IPS-20b (cell line): ENCODE measurements around the gene IWS1.
"Not testable (repeated sequence)": the region's sequence is repeated elsewhere in the genome, so short reads cannot be mapped to it uniquely, and the experiment has no call there.

ENCODE experiments used
- H3K27ac ChIP-seq: one replicate; pipeline ENCODE4 v1.5.1; 2013; ENCODE audit warnings: low read length
- H3K27me3 ChIP-seq: 2 replicates; pipeline ENCODE4 v1.6.1; 2013; ENCODE audit warnings: mild to moderate bottlenecking, low read length, inconsistent platforms; ENCODE audit not compliant: insufficient read depth
- H3K36me3 ChIP-seq: 2 replicates; pipeline ENCODE4 v1.6.1; 2013; ENCODE audit warnings: low read depth, mild to moderate bottlenecking, inconsistent platforms, low read length, moderate library complexity; ENCODE audit not compliant: insufficient read depth
- H3K4me1 ChIP-seq: 2 replicates; pipeline ENCODE4 v1.6.1; 2013; ENCODE audit warnings: mild to moderate bottlenecking, control low read depth, inconsistent platforms, low read length, moderate library complexity; ENCODE audit not compliant: insufficient read depth
- H3K4me3 ChIP-seq: 2 replicates; pipeline ENCODE4 v1.5.1; 2013; ENCODE audit warnings: mild to moderate bottlenecking, low read length, inconsistent platforms
- H3K9ac ChIP-seq: 2 replicates; pipeline ENCODE4 v1.6.1; 2013; ENCODE audit warnings: low read depth, mild to moderate bottlenecking, inconsistent platforms, low read length, moderate library complexity
- H3K9me3 ChIP-seq: 2 replicates; pipeline ENCODE4 v1.6.1; 2013; ENCODE audit warnings: mild to moderate bottlenecking, low read depth, low read length, inconsistent platforms; ENCODE audit not compliant: insufficient read depth

IWS1 gene

DNA sequence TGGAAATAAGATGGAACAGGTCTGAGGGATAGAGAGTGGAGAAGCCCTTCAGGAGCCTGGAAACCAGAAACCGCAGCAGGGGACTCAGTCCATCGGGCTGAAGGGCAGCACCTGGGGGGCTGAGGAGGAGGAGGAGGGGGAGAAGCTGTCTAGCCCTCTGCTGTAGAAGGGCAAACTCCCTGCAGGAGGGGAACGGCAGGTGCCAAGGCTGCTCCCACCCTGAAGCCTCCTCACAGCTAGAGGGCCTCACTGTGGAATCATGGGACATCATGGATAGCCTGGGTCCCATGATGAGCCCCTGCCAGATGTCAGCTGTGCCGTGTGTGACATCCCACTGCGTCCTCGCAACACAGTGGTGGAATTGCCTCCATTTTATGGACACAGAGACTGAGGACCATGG lies 9.6 kb upstream of the IWS1 start:
- Histone ChIP-seq H3K9me3 (no peaks in the 10 kb centered on the region), H3K9ac (no peak overlapping the region), H3K4me1 (no peaks in the 10 kb centered on the region), H3K27ac (no peak overlapping the region), H3K36me3 (no peaks in the 10 kb centered on the region), H3K4me3 (no peak overlapping the region), H3K27me3 (0 out of 2 replicates have a peak, but pooled peaks cover 13% of the 10 kb centered on the region)

DNA sequence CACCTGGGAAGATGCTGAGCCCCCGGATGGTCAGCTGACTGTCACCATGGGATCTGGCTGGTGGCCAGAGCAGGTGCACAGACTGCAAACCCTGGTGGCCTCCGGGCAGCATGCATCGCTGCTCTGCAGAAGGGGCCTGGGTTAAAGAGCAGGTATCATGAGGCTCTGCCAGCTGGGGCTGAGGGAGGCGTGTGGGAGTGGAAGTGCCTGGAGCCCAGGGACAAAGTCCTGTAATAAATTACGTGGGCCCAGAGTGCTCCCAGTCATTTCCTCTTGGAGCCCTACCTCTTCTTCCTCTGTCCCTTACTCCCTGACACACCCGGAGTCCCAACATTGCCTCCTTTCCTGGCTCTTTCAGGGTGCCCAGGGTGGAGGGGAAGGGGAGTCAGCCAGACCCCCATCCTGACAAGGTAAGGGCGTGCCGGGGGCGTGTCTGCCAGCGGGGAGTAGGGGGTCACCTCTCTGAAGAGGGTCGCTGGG lies 9.2 kb upstream of the IWS1 start, which contains the start of gene MYO7B:
Gene MYO7B (plus strand): TSS at position 262 of the 480 bp plus-strand sequence. CDS start 24,040 bp downstream, outside the sequence.
- Histone ChIP-seq H3K9me3 (no peaks in the 10 kb centered on the region), H3K27me3 (0 out of 2 replicates have a peak, but pooled peaks cover 13% of the 10 kb centered on the region), H3K9ac (no peak within 1 kb of the TSS), H3K4me1 (no peaks in the 10 kb centered on the region), H3K4me3 (no peak within 1 kb of the TSS), H3K36me3 (no peaks in the 10 kb centered on the region), H3K27ac (no peak within 1 kb of the TSS)

DNA sequence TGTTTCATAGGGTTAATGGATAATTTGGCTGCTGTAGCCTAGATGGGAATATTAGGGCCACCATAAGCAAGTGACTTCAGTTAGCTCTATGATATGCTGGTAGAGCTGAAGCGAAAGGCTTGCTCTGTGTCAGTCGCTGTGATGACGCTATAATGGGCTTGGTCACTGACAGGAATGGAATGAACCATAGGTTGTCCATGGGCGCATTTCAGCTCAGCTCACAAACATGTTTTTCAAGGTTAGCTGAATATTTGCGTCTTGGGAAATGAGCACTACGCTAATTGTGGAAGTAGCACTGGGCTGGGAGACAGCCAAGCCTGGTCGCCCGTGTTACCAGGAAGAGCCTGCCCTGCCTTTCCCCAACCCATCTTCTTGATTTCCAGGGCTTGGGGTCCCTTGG lies 6.0 kb upstream of the IWS1 start:
- H3K9ac ChIP-seq = no peak overlapping the region
- H3K4me3 ChIP-seq = no peak overlapping the region
- H3K27me3 ChIP-seq = 0 out of 2 replicates have a peak, but pooled peaks cover 13% of the 10 kb centered on the region
- no peaks in the 10 kb centered on the region for H3K36me3 ChIP-seq
- H3K27ac ChIP-seq = no peak overlapping the region
- H3K4me1 ChIP-seq = peaks cover 10% of the 10 kb centered on the region; the same call in 1 of the 2 replicates
- no peaks in the 10 kb centered on the region for H3K9me3 ChIP-seq

DNA sequence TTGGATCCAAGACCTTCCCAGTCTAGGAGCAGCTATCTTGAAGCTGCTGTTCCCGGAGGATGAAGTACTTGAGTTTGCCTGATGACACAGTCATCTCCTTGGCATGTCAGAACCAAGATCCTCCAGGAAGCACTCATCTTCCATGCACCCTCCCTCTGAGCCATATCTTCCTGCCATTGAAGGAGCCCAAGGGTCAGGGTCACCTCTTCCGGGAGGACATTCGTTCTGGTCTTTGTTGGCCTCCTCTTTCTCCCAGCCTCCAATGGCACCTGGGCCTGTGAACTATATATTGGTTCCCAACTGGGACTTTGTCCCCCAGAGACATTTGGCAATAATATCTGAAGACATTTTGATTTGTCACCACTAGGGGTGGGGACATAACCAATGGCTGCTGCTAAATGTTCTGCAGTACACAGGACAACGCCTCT lies 4.9 kb upstream of the IWS1 start:
- no peaks in the 10 kb centered on the region for H3K9me3 ChIP-seq
- 0 out of 2 replicates have a peak, but pooled peaks cover 13% of the 10 kb centered on the region for H3K27me3 ChIP-seq
- peaks cover 13% of the 10 kb centered on the region; the same call in 1 of the 2 replicates for H3K4me1 ChIP-seq
- H3K36me3 ChIP-seq = no peaks in the 10 kb centered on the region
- H3K27ac ChIP-seq = no peak overlapping the region
- no peak overlapping the region for H3K4me3 ChIP-seq
- H3K9ac ChIP-seq = no peak overlapping the region

DNA sequence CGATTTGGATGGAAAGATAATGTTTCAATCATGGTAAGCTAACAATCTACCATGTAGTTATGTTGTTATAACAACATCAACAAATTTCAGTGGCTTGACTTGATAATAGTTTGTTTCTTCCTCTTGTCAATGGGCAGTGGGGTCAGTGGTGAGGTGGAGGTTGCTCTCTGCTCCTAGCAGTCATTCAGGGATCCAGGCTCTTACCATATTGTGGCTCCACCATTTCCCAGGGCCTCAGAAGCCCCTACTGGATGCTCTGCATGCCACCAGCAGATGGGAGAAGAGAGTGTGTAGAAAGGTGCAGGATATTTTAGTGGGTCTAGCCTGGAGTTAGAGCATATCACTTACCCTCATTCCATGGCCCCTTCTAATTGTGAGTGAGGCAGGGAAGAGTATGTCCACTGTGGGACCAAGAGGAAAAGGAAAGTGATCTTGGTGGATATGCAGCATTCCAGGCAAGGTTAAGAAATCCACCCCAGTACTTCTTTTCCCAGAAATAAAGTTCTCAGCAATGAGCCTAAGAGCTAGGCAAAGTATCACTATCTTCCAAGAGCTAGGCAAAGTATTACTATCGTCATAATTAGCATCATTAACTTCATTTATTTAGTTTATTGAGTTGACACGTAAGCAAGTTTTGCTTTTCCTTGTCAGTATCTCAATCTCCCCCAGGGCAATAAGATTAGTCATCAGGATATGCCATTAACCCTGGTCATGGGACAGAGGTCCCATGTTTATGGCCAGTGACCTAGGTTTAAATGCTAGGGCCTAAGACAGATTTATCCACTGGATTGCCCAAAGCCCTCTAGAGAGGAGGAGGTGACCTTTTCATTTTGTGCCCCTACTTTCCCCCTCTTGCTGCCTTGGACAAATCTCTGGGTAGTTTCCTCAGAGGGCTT lies 4.2 kb upstream of the IWS1 start:
- Histone ChIP-seq H3K27ac (no peak overlapping the region), H3K4me3 (no peak overlapping the region), H3K9ac (no peak overlapping the region), H3K4me1 (peaks cover 13% of the 10 kb centered on the region; the same call in 1 of the 2 replicates), H3K36me3 (no peaks in the 10 kb centered on the region), H3K27me3 (0 out of 2 replicates have a peak, but pooled peaks cover 13% of the 10 kb centered on the region), H3K9me3 (no peaks in the 10 kb centered on the region)

DNA sequence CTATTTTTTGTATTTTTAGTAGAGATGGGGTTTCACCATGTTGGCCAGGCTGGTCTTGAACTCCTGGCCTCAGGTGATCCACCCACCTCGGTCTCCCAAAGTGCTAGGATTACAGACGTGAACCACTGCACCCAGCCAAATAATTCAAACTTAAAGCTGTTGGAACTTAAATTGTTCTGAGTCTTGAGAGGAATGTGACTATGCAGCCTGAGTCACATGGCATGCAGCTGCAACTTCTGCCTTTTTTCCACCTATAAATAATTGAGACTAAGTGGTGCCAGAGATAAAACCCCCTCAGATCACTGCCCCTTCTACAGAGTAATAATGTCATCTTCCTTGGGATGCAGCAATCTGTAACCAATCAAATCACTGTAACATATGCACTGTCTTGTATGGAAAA lies 3.1 kb upstream of the IWS1 start:
- H3K4me3 ChIP-seq, H3K36me3 ChIP-seq, H3K27ac ChIP-seq, H3K9me3 ChIP-seq, H3K9ac ChIP-seq: not testable (repeated sequence)
- Histone ChIP-seq H3K4me1 (peaks cover 13% of the 10 kb centered on the region; the same call in 1 of the 2 replicates), H3K27me3 (0 out of 2 replicates have a peak, but pooled peaks cover 13% of the 10 kb centered on the region)

DNA sequence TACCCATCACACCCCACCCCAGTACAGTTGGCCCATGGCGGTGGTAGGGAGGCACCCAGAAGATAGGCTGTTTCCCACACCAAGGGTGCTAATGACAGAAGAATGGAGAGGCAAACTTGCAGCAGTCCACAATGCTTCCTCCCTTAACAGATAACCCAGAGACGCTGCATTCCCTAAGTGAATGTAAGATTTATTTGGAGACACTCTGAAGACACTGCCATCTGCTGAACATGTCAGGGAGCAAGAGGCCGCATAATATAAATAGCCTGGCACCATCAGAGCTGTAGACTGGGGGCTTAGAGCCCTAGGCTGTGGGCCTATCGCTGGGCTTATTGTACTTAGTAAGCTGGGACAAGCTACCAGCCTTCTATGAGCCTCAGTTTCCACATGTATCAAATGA lies 2.2 kb upstream of the IWS1 start:
- Histone ChIP-seq H3K4me1 (peaks cover 13% of the 10 kb centered on the region; the same call in 1 of the 2 replicates), H3K9me3 (no peaks in the 10 kb centered on the region), H3K36me3 (peaks cover 5% of the 10 kb centered on the region), H3K4me3 (no peak overlapping the region), H3K27me3 (0 out of 2 replicates have a peak, but pooled peaks cover 10% of the 10 kb centered on the region), H3K9ac (no peak overlapping the region; the same call in 1 of the 2 replicates), H3K27ac (no peak overlapping the region)

DNA sequence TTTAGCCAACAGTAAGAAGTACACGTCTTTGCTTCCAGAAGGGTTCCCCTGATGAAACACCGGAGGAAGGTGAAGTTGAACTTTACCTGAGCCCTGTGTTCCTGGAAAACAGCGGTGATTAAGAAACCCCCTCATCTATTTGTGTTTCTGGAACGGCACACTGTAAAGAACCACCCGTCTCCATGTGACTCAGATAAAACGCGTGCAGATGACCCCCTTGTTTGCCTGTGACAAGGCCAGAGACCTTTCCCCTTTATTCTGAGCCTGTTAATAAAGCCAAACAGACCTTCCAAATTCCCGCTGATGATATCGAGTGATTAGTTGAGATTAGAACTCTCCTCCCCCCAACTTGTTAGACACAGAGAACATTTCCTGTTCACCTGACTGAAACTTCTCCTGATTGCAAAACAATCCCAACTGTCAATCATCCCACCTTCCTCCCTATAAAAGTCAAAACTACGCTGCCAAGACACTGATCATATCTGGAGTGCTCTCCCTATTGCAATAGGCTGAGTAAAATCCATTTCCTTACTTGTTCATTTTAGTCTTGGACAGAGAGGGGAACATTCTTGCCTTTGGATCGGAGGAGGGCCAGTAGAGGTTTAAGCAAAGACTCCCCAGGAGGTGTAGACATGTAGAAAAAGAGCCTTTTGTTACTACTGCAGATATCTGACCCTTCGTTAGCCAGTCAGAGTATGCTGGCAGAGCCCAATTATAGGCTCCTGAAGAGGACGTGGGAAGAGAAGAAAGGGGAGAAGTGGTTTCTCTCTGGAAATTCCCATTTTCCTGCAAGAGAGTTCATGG lies 914 bp upstream of the IWS1 start:
- Histone ChIP-seq H3K4me1 (peaks cover 13% of the 10 kb centered on the region; the same call in 1 of the 2 replicates), H3K9me3 (no peaks in the 10 kb centered on the region), H3K4me3 (peak overlapping the region; percentile 92), H3K9ac (peak overlapping the region; percentile 89), H3K27ac (peak overlapping the region; percentile 84), H3K36me3 (peaks cover 18% of the 10 kb centered on the region), H3K27me3 (no peaks in the 10 kb centered on the region)

DNA sequence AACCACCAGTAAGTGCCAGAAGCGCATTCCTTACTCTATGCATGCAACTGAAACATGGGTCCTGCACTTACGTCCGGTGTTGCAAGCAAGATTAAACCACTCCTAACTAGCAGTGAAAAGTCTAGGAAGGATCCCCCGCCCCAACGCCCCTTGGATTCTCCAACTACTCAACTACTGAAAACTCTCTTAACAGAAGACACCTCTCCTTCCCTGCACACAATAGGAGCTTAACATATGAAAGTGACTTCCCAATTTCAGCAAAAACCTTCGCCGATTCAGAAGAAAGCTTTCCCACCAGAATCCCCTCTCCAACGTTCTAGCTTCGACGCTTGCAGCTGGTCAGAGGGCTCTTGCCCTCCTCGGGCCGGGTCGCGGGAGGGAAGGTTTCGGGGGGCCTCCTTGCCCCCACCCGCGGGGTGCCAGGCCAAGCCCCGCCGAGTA lies 578 bp downstream of the IWS1 start:
- peaks cover 13% of the 10 kb centered on the region; the same call in 1 of the 2 replicates for H3K4me1 ChIP-seq
- no peaks in the 10 kb centered on the region for H3K9me3 ChIP-seq
- H3K9ac ChIP-seq = peak overlapping the region; percentile 89
- no peaks in the 10 kb centered on the region for H3K27me3 ChIP-seq
- H3K36me3 ChIP-seq = peaks cover 31% of the 10 kb centered on the region
- H3K4me3 ChIP-seq = peak overlapping the region; percentile 92
- peak overlapping the region; percentile 84 for H3K27ac ChIP-seq

DNA sequence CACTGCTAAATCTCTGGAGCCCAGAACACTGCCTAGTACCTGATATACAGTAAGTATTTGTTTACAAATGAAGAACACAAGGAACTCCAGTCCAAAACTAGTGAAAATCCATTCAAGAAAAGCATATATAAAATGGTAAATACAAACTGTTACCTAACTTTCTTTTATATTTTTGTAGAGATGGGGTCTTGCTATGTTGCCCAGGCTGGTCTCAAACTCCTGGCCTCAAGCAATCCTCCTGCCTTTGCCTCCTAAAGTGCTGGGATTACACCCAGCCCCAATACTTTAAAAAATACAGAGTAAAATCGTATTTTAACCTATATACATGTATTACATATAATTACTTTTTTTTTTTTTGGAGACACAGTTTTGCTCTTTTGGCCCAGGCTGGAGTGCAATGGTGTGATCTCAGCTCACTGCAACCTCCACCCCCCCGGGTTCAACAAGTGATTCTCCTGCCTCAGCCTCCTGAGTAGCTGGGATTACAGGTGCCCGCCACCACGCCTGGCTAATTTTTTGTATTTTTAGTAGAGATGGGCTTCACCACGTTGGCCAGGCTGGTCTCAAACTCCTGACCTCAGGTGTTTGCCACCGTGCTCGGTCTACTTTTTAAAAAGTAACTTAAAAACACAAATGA lies 2.0 kb downstream of the IWS1 start:
- Histone ChIP-seq H3K36me3 (peaks cover 45% of the 10 kb centered on the region), H3K4me1 (peaks cover 13% of the 10 kb centered on the region; the same call in 1 of the 2 replicates)
- not testable (repeated sequence) for H3K9me3 ChIP-seq, H3K27ac ChIP-seq, H3K27me3 ChIP-seq, H3K4me3 ChIP-seq, H3K9ac ChIP-seq
